T-helper 17 cell (primary cell): ENCODE data around the gene AGAP1. TPM values are rescaled to one million over a fixed set of nuclear protein-coding genes. Genes with fewer than 3 reads are reported as not detected.

Experiments
- ATAC-seq: fragments of 150-1000 bp; cut with Tn5 transposase; 2 replicates; pipeline ENCODE4 v1.10.0; 2021; ENCODE audit warnings: mild to moderate bottlenecking, moderate library complexity
- DNase-seq, 3 donors: peaks; one replicate each; pipeline versions ENCODE4 v3.0.0 to v3.0.0-alpha.2; 2020 to 2021
- H3K9me3 ChIP-seq: one replicate; pipeline ENCODE4 v1.7.0; 2013; ENCODE audit warnings: low read length, mild to moderate bottlenecking; ENCODE audit not compliant: control insufficient read depth, poor library complexity, severe bottlenecking
- H3K27ac Mint-ChIP-seq: one replicate; pipeline ENCODE4 v1.8.0; 2022; ENCODE audit warnings: mild to moderate bottlenecking, moderate library complexity, mixed read lengths
- H3K27me3 Mint-ChIP-seq: one replicate; pipeline ENCODE4 v1.8.0; 2022; ENCODE audit warnings: mixed read lengths
- H3K36me3 Mint-ChIP-seq: one replicate; pipeline ENCODE4 v1.8.0; 2022; ENCODE audit warnings: low read depth, mixed read lengths
- H3K4me1 Mint-ChIP-seq: one replicate; pipeline ENCODE4 v1.8.0; 2022; ENCODE audit warnings: mild to moderate bottlenecking, mixed read lengths
- H3K4me3 Mint-ChIP-seq: one replicate; pipeline ENCODE4 v1.8.0; 2022; ENCODE audit warnings: mild to moderate bottlenecking, moderate library complexity, mixed read lengths
- total RNA-seq, 4 donors: library from RNA in 2 of 4; stranded (reverse) in 2 of 4; gene quantifications; one replicate each; pipeline ENCODE4 v1.2.3 and lab custom pipeline; 2022 to 2026

Gene AGAP1
- total RNA-seq, 2 donors from 2014 or later, result 7.6 to 16.8 TPM

GRCh38 chr2:235534678-235535422 lies 41.0 kb downstream of the AGAP1 start:
- no peaks in the 10 kb centered on the region for H3K4me1 Mint-ChIP-seq
- no peaks in the 10 kb centered on the region for H3K36me3 Mint-ChIP-seq

GRCh38 chr2:235535423-235536130 lies 41.7 kb downstream of the AGAP1 start:
- Mint-ChIP-seq H3K4me1 (no peaks in the 10 kb centered on the region), H3K27me3 (peaks cover 45% of the 10 kb centered on the region), H3K27ac (no peak overlapping the region), H3K36me3 (no peaks in the 10 kb centered on the region), H3K4me3 (no peak overlapping the region)
- DNase-seq, result no peak
- H3K9me3 ChIP-seq, result no peaks in the 10 kb centered on the region
- ATAC-seq, result no peak

More at GRCh38 chr2:235534678-235535422, 41.0 kb downstream of the AGAP1 start:
- no peak for ATAC-seq
- no peak for DNase-seq
- H3K4me3 Mint-ChIP-seq, result no peak overlapping the region
- no peaks in the 10 kb centered on the region for H3K9me3 ChIP-seq
- no peak overlapping the region for H3K27ac Mint-ChIP-seq
- peaks cover 45% of the 10 kb centered on the region for H3K27me3 Mint-ChIP-seq

GRCh38 chr2:235536711-235537110 lies 42.9 kb downstream of the AGAP1 start:
- peaks cover 45% of the 10 kb centered on the region for H3K27me3 Mint-ChIP-seq
- ATAC-seq, result no peak
- H3K27ac Mint-ChIP-seq, result no peak overlapping the region
- H3K9me3 ChIP-seq, result no peaks in the 10 kb centered on the region
- H3K36me3 Mint-ChIP-seq, result no peaks in the 10 kb centered on the region
- no peak for DNase-seq
- H3K4me1 Mint-ChIP-seq, result no peaks in the 10 kb centered on the region
- no peak overlapping the region for H3K4me3 Mint-ChIP-seq

- Mint-ChIP-seq H3K27ac (no peak overlapping the region), H3K4me1 (no peaks in the 10 kb centered on the region), H3K27me3 (peaks cover 43% of the 10 kb centered on the region), H3K36me3 (no peaks in the 10 kb centered on the region), H3K4me3 (no peak overlapping the region)
- no peak for DNase-seq
- ATAC-seq, result no peak
- H3K9me3 ChIP-seq, result no peaks in the 10 kb centered on the region
Measured at GRCh38 chr2:235537186-235537585, 43.3 kb downstream of the AGAP1 start.

DNA sequence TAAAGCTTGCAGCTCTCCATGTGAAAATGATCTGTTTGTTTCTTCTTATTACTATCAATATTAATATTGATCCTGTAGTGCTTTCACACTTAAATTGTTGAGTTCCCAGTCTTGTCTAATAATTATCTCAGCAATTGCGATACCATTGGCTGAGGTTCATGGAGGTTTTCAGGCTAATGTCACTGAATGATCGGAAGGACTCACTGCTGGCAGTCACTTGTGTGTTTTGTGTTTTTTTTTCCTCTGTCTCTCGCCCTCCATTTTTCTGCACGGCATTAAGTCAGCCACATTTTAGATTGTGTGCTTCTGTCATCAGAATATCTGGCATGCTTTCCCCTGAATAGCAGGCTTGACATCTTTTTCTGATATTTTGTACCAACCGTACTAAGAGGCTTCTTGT lies 43.7 kb downstream of the AGAP1 start:
- ATAC-seq (no peak), DNase-seq (no peak)
- H3K4me3 Mint-ChIP-seq, result no peak overlapping the region
- H3K36me3 Mint-ChIP-seq, result no peaks in the 10 kb centered on the region
- no peaks in the 10 kb centered on the region for H3K4me1 Mint-ChIP-seq
- peaks cover 39% of the 10 kb centered on the region for H3K27me3 Mint-ChIP-seq
- no peak overlapping the region for H3K27ac Mint-ChIP-seq
- H3K9me3 ChIP-seq, result no peaks in the 10 kb centered on the region

DNA sequence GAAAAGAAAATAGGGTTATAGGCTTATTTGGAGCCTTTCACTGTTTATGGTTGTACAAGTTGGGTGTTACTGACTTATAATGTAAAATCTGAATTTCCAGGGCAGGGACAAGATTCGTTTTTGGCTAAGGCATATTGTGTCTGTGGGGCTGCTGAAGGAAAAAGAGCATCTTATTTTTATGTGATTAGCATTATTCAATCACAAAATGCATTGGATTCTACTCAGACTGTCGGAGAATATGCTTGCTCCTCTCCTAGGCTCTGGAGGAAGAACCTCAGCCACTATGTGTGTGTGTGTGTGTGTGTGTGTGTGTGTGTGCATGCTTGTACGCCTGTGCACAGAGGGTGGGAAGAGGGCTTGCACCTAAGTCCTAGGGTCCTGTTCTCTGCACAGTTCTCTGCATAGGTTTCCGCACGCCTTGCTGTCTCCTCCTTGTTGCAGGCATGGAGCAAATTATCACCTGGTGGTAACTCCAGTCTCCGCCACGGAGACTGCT lies 44.3 kb downstream of the AGAP1 start:
- Mint-ChIP-seq H3K27me3 (peaks cover 39% of the 10 kb centered on the region), H3K4me1 (no peaks in the 10 kb centered on the region), H3K36me3 (no peaks in the 10 kb centered on the region), H3K4me3 (no peak overlapping the region), H3K27ac (no peak overlapping the region)
- DNase-seq, result no peak
- H3K9me3 ChIP-seq, result no peaks in the 10 kb centered on the region
- no peak for ATAC-seq

- ATAC-seq (no peak), DNase-seq (no peak)
- peaks cover 33% of the 10 kb centered on the region for H3K27me3 Mint-ChIP-seq
- no peaks in the 10 kb centered on the region for H3K36me3 Mint-ChIP-seq
- H3K9me3 ChIP-seq, result no peaks in the 10 kb centered on the region
- H3K4me1 Mint-ChIP-seq, result no peaks in the 10 kb centered on the region
- no peak overlapping the region for H3K27ac Mint-ChIP-seq
- H3K4me3 Mint-ChIP-seq, result no peak overlapping the region
Measured at GRCh38 chr2:235538981-235539380, 45.1 kb downstream of the AGAP1 start.

- Mint-ChIP-seq H3K27ac (no peak overlapping the region), H3K36me3 (no peaks in the 10 kb centered on the region), H3K4me3 (no peak overlapping the region), H3K4me1 (no peaks in the 10 kb centered on the region), H3K27me3 (peaks cover 26% of the 10 kb centered on the region)
- H3K9me3 ChIP-seq, result no peaks in the 10 kb centered on the region
- DNase-seq, result no peak
- no peak for ATAC-seq
Measured at GRCh38 chr2:235539773-235540172, 45.9 kb downstream of the AGAP1 start.

DNA sequence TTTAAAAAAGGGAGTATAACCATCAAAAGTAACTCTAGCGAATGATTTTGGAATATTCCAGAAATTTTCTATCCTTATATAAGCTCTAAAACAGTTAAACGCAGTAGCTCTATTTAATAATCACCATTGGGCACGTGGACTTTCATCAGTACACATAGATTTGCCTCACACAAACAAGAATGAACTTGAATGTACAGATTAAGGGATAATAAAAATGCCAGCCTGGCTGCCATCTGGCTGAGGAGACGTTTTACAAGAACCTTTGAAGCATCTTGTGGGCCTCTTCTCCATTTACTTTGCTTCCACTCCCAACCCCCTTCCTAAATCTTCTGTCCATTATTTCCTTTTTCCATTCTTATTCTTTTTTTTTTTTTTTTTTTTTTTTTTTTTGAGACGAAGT lies 47.2 kb downstream of the AGAP1 start:
- H3K4me1 Mint-ChIP-seq, result no peaks in the 10 kb centered on the region
- no peaks in the 10 kb centered on the region for H3K36me3 Mint-ChIP-seq
- DNase-seq (no peak), ATAC-seq (no peak)
- peaks cover 22% of the 10 kb centered on the region for H3K27me3 Mint-ChIP-seq
- no peak overlapping the region for H3K27ac Mint-ChIP-seq
- no peaks in the 10 kb centered on the region for H3K9me3 ChIP-seq
- no peak overlapping the region for H3K4me3 Mint-ChIP-seq

DNA sequence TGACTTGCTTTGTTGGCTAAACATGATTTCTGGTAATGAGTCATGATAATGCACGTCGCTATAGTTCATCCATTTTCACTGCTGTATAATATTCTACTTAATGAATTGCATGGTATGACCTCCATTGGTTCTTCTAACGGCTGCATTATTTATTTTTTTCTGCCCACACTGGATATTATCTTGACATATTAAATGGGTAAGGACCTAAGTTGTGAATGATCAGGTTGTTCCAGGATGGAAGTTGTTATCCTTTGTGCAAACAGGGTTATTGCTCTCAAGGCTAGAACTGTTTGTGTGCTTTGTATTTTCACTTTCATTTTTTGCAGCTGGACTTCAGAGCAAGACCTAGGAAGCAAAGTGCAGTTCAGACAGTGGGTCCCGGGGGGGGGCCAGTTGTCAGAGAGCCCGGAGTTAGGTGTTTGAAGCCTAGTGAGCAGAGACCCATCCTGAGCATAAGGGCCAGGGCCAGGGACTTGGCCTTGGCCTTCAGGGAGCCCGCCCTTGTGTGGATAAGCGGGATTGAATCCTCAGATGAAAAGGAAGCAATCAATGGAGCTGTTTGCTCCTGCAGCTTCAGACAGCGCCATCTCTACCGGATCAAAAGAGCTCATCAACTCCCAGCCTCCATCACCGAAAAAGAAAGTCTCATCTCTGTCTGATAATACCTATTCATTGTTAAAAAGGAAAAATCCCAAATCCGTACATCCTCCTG lies 48.2 kb downstream of the AGAP1 start:
- H3K27me3 Mint-ChIP-seq, result peaks cover 22% of the 10 kb centered on the region
- DNase-seq, result no peak

GRCh38 chr2:235542733-235543127 lies 48.9 kb downstream of the AGAP1 start:
- Mint-ChIP-seq H3K4me1 (no peaks in the 10 kb centered on the region), H3K36me3 (no peaks in the 10 kb centered on the region), H3K27me3 (peaks cover 18% of the 10 kb centered on the region), H3K27ac (no peak overlapping the region), H3K4me3 (no peak overlapping the region)
- ATAC-seq (no peak), DNase-seq (no peak)
- H3K9me3 ChIP-seq, result no peaks in the 10 kb centered on the region

More for the DNA sequence above, 48.2 kb downstream of the AGAP1 start:
- Mint-ChIP-seq H3K4me1 (no peaks in the 10 kb centered on the region), H3K27ac (no peak overlapping the region), H3K36me3 (no peaks in the 10 kb centered on the region), H3K4me3 (no peak overlapping the region)
- no peaks in the 10 kb centered on the region for H3K9me3 ChIP-seq
- ATAC-seq, result no peak

GRCh38 chr2:235543128-235543750 lies 49.4 kb downstream of the AGAP1 start:
- no peaks in the 10 kb centered on the region for H3K9me3 ChIP-seq
- DNase-seq (no peak), ATAC-seq (no peak)
- Mint-ChIP-seq H3K4me3 (no peak overlapping the region), H3K36me3 (no peaks in the 10 kb centered on the region), H3K27me3 (peaks cover 16% of the 10 kb centered on the region), H3K4me1 (no peaks in the 10 kb centered on the region), H3K27ac (no peak overlapping the region)
